GM18517 (cell line): ENCODE results near the gene PTPN12.
A peak's percentile ranks its signal among the peaks of the same experiment; 100 is the strongest.

ENCODE experiments used
- ATAC-seq: cut with Tn5 transposase; IDR thresholded peaks from one replicate; pipeline ENCODE4 v1.9.1; 2021; ENCODE audit warnings: mild to moderate bottlenecking, moderate library complexity; ENCODE audit not compliant: unreplicated experiment

PTPN12 gene

GRCh38 chr7:77657427-77658224 is 120.5 kb downstream of the PTPN12 start:
- ATAC-seq = peak; percentile 80

DNA sequence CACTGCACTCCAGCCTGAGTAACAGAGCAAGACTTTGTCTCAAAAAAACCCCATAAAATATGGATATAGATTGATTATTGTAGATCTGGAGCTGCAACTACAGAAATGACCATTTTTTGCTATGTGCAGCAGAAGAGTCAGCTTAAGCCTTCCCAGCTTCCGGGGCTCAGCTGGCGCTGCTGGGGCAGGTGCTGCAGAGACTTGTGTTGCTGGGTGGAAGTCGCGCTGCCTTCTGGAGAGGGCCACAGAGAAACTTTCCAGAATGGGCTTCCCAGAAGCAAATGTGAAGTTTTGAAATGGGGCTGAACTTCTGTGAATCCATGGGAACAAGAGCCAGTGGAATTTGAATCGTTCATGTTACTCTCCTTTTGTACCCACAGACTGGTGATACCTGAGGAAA is 121.8 kb downstream of the PTPN12 start:
- no peak for ATAC-seq

DNA sequence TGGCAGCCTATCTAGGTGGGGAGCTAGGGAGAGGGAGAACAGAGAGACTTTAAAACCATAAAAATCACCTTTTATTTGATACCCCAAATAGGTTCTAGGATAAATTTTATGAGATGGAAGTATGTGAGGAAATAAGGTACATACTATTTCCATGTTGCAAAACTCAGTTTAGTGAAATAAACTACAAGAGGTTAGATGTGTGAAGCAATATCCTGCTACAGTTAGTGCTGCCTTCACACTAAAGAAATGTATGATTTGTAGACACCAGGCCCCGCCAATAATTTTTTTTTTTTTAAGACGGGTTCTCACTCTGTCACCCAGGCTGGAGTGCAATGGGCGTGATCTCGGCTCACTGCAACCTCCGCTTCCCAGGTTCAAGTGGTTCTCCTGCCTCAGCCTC is 124.7 kb downstream of the PTPN12 start:
- no peak for ATAC-seq

DNA sequence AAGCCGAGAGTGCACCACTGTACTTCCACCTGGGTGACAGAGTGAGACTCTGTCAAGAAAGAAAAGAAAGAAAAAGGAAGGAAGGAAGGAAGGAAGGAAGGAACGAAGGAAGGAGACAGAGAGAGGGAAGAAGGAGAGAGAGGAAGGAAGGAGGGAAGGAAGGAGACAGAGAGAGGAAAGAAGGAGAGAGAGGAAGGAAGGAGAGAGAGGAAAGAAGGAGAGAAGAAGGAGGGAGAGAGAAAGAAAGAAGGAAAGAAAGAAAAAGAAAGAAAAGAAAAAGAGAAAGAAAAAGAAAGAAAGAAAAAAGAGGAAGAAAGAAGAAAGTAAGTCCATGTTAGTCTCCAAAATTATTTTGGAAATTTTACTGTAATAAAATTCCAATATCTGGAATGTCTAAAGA is 125.8 kb downstream of the PTPN12 start:
- ATAC-seq = no peak

- ATAC-seq = no peak
Observed at GRCh38 chr7:77664715-77665114, 127.6 kb downstream of the PTPN12 start.

- no peak for ATAC-seq
Observed at GRCh38 chr7:77665161-77665560, 128.1 kb downstream of the PTPN12 start.

DNA sequence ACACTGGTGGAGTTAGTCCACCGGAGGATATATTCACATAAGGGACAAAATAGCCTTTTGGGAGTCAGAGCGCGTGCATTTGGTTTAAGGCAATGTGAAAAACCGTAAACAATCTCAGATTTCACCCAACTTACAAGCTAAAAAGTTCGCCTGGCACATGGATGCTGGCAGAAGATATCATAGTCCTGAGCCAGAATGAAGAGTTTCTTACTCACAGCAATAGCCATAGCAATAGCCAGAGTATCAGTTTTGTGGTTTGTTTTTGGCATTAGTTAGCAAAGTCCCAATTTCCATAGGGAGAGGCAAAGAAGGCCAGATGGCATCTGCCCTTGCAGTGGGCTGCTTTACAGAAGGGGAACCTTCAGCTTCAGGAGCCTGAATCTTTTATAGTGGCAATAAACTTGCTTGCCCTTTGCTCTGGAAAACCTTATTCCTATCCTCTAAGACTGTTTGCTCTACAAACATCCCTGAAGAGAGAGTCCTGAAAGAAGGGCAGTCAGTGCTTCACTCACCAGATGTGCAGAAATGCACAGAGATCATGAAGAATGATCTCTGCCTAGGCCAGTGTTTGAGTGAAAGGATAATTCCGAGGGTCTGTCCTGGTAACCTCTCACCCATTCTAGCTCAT is 130.5 kb downstream of the PTPN12 start:
- no peak for ATAC-seq

DNA sequence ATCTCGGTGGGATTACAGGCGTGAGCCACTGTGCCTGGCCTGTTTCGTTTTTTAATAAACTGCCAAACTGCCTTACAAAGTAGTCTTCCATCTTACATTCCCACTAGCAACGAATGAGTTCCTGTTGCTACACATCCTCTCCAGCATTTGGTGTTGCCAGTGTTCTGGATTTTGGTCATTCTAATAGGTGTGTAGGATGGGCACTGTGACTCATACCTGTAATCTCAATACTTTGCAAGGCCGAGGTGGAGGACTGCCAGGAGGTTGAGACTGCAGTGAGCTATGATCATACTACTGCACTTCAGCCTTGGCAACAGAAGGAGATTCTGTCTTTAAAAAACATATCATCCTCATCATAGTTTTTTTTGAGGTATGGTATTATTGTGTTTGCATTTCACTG is 137.8 kb downstream of the PTPN12 start:
- ATAC-seq = no peak

- no peak for ATAC-seq
Observed at GRCh38 chr7:77679608-77680007, 142.5 kb downstream of the PTPN12 start.

DNA sequence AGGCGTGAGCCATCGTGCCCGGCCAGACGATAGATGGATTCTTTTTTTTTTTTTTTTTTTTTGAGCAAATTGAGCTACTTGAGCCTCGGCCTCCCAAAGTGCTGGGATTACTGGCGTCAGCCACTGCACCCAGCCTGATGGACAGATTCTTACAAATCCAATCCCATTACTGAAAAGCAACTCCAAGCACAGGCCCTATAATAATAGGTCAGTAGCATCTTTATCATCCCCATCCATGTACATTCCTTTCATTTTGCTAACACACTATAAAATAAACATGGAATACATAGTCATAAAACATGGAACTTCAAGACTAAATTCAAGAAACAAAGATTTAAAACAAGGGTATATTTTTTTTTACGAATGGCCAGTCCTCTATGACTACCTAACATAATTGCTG is 143.2 kb downstream of the PTPN12 start:
- ATAC-seq = no peak

DNA sequence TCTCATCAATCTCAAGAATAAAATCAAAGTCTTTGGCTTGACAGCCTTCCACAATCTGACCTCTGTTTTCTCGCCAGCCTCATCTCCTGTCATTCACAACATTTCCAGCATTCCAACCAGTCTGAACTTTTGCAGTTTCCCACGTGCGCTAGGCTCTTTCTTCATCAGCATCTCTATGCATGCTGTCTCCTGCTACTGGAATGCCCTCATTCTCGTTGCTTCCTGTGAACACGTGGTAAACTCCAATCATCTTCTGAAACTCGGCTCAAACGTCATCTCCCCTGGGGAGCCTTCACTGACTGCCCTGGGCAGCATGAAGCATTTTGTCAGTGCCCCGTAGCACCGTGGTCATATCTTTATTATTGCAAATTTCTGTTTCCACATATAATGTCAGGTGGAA is 146.9 kb downstream of the PTPN12 start:
- no peak for ATAC-seq

DNA sequence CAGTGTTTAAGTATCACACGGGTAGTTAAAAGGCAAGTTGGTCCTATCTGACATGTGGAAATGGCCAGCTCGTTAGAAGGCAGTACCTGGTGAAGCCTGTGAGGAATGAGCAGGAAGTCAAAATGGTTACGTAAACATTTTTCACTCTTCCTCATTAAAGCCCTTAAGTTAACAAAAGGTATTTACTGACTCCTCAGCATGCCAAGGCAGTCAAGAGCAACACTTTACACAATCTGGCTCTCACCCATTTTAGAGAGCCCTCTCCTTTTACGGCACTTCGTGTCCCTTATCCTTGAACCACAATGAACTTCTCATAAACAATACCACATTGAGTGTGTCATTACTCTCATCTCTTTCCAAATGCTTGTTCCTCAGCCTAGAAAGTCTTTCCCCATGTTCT is 148.1 kb downstream of the PTPN12 start:
- no peak for ATAC-seq

GRCh38 chr7:77687100-77687746 is 150.1 kb downstream of the PTPN12 start:
- no peak for ATAC-seq

DNA sequence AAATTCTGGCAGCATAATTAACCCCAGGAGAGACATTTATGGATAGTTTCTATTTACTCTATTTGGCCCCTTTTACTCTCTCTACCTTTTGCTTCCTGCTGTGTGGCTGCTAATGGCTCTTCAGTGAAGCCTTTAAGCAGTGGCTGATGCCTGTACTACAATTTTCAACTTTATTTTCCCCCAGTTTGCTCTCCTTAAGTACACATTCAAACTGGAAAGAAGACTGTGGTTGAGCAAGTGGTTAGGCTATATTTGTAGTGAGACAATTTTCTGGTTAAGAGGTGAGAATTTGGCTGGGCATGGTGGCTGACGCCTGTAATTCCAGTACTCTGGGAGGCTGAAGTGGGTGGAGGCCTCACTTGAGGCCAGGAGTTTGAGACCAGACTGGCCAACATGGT is 150.7 kb downstream of the PTPN12 start:
- no peak for ATAC-seq
